IgD-negative memory B cell (primary cell): ENCODE data around the gene RAD51B. TPM values are rescaled to one million over a fixed set of nuclear protein-coding genes. Genes with fewer than 3 reads are reported as not detected.

Experiments
- H3K27ac Mint-ChIP-seq, 3 donors: one replicate each; pipeline ENCODE4 v1.8.0; 2020 to 2022; ENCODE audit warnings: mild to moderate bottlenecking in 3 of 3, mixed read lengths in 3 of 3, moderate library complexity in 1 of 3
- H3K27me3 Mint-ChIP-seq: one replicate; pipeline ENCODE4 v1.8.0; 2021; ENCODE audit warnings: mixed read lengths
- H3K36me3 Mint-ChIP-seq: one replicate; pipeline ENCODE4 v1.8.0; 2020; ENCODE audit warnings: mild to moderate bottlenecking, mixed read lengths
- H3K4me1 Mint-ChIP-seq, 3 donors: one replicate each; pipeline ENCODE4 v1.8.0; 2020 to 2022; ENCODE audit warnings: mixed read lengths in 3 of 3, mild to moderate bottlenecking in 1 of 3
- H3K4me3 Mint-ChIP-seq, 4 donors: one replicate each; pipeline ENCODE4 v1.8.0; 2020 to 2022; ENCODE audit warnings: mild to moderate bottlenecking in 4 of 4, mixed read lengths in 4 of 4, moderate library complexity in 3 of 4
- H3K9me3 Mint-ChIP-seq, 3 donors: one replicate each; pipeline ENCODE4 v1.8.0; 2020 to 2021; ENCODE audit warnings: mixed read lengths in 3 of 3, mild to moderate bottlenecking in 1 of 3
- polyA plus RNA-seq: library from polyadenylated mRNA; unstranded; fragments of 300-500 nt; fragmentation: Illumina TruSeq; gene quantifications from one replicate; pipeline ENCODE4 v1.2.3, GENCODE V29; 2021

The RAD51B gene
- polyA plus RNA-seq, 1 donor from 2014 or later, result 24.9 TPM

DNA sequence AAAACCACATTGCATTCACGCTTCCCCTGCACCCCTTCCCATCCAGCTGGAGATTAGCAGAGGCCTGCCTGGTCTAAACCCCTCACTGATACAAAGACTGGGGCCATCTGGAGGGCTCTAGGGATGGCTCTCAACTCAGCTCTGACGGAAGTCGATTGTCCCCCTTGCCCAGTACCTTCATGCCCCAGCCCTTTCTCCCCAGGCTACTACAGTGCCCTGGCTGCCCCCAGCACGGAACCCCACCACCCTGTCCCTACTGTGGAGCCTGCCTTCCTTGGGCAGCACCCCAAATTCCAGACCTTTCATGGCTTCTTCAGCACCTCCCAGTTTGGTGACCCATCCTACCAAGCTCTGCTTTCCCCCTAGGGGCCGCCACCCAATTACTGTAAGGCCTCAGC is 947.7 kb downstream of the RAD51B start:
- peaks cover 3% of the 10 kb centered on the region for H3K36me3 Mint-ChIP-seq
- no peaks in the 10 kb centered on the region for H3K9me3 Mint-ChIP-seq
- H3K4me3 Mint-ChIP-seq, result no peak overlapping the region
- H3K27ac Mint-ChIP-seq, result no peak overlapping the region
- H3K27me3 Mint-ChIP-seq, result no peaks in the 10 kb centered on the region
- H3K4me1 Mint-ChIP-seq, result peaks cover 0 to 2% (median 2%) of the 10 kb centered on the region in 3 donors

DNA sequence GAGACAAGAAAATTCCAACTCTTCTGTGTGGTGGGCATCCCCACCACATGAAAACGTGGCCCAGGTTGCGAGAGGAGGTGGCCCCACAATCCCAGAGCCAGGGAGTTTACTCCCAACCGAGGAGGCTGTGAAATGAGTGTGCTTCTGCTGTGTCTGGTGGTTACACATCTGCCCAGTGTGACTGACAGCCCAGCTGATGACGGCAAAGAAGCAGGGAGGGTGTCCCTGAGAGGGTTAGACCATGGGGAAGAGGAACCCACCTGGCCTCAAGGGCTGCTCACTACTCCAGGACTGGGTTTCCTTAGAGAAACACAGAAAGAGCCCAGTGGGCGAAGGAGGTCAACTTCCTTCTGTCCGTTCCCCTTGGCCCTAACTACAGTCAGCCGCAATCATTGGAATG is 948.7 kb downstream of the RAD51B start:
- Mint-ChIP-seq H3K4me1 (peaks cover 0 to 2% (median 2%) of the 10 kb centered on the region in 3 donors), H3K27ac (no peak overlapping the region), H3K36me3 (peaks cover 3% of the 10 kb centered on the region), H3K4me3 (peak overlapping the region in 1 of 4 donors; percentile 12), H3K9me3 (no peaks in the 10 kb centered on the region), H3K27me3 (no peaks in the 10 kb centered on the region)

DNA sequence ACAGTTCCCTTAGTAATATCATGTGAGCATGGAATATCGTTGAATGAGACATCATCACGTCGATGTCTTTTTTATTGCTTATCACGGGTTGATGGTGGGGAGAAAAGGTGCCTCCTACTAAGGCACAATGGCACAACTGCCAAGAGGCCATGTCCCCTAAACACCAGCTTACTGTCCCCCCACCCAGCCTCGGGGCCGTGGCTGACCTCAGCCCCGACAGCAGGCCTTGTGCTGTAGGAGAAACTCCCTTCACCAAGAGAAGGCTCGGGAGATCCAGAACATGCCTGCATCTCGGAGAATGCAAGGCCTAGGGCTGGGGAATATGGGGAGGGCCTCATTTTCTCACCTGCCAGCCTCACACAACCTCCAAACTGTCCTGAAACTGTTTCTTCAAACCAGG is 950.5 kb downstream of the RAD51B start:
- Mint-ChIP-seq H3K9me3 (no peaks in the 10 kb centered on the region), H3K4me1 (peaks cover 0 to 2% (median 2%) of the 10 kb centered on the region in 3 donors), H3K4me3 (no peak overlapping the region), H3K27ac (no peak overlapping the region), H3K36me3 (peaks cover 1% of the 10 kb centered on the region), H3K27me3 (no peaks in the 10 kb centered on the region)

DNA sequence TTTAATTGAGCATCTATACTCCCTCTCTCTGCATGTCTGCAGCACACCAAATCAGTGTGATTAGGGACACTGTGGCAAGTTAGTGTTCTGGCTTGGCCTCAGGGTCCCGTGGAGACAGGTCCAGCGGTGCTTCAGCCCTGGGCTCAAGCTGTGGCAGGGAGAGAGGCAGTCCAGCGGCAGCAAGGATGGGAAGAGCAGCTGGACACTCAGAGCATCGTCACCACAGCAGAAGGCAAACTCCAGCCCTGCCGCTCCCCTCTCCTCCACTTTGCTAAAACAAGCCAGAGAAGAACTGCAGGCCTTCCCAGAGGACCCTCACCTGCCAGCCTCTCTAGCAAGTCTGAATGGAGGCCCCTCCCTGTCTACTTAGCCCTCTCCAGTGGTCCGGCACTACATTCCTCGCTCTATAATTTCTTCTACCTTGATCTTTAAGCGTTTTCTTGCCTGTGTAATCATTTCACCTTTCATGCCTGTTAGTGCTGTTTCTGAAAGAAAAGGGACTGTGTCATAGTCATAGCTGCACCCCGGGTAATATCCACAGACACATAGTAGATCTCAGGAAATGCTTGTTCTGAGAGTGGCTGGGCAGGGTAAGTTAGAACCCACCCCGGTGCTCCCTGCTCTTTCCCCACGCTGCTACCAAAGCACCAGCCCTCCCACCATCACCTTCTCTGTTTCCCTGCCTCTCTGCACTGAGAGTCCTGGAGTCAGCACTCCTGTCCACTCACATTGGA is 951.1 kb downstream of the RAD51B start:
- no peak overlapping the region for H3K27ac Mint-ChIP-seq
- H3K9me3 Mint-ChIP-seq, result peaks cover 0 to 4% (median 3%) of the 10 kb centered on the region in 3 donors
- no peak overlapping the region for H3K4me3 Mint-ChIP-seq
- no peaks in the 10 kb centered on the region for H3K27me3 Mint-ChIP-seq
- peaks cover 0 to 4% (median 2%) of the 10 kb centered on the region in 3 donors for H3K4me1 Mint-ChIP-seq
- peaks cover 1% of the 10 kb centered on the region for H3K36me3 Mint-ChIP-seq

DNA sequence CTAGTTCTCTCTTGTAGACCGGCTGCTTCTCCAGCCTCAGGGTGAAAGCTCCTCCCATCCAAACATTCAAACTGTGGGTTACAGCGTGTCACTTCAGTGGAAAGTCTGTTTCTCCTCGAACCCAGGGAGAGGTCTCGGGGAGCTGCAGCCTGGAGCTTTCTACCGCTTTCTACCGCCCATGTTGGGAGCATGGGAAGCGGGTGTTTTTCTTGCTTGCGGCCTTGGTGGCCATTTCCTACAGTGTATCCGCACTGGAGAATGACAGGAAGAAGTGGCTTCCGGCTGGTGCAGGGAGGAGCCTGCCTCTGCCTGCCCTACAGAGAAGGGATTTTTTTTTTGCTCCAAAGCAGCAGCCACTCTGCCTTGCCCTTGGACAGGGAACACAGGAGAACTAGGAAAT is 952.1 kb downstream of the RAD51B start:
- H3K27ac Mint-ChIP-seq, result no peak overlapping the region
- H3K4me3 Mint-ChIP-seq, result no peak overlapping the region
- no peaks in the 10 kb centered on the region for H3K27me3 Mint-ChIP-seq
- H3K4me1 Mint-ChIP-seq, result peaks cover 0 to 4% (median under 1%) of the 10 kb centered on the region in 3 donors
- H3K9me3 Mint-ChIP-seq, result peaks cover 0 to 6% (median 4%) of the 10 kb centered on the region in 3 donors
- peaks cover 1% of the 10 kb centered on the region for H3K36me3 Mint-ChIP-seq

DNA sequence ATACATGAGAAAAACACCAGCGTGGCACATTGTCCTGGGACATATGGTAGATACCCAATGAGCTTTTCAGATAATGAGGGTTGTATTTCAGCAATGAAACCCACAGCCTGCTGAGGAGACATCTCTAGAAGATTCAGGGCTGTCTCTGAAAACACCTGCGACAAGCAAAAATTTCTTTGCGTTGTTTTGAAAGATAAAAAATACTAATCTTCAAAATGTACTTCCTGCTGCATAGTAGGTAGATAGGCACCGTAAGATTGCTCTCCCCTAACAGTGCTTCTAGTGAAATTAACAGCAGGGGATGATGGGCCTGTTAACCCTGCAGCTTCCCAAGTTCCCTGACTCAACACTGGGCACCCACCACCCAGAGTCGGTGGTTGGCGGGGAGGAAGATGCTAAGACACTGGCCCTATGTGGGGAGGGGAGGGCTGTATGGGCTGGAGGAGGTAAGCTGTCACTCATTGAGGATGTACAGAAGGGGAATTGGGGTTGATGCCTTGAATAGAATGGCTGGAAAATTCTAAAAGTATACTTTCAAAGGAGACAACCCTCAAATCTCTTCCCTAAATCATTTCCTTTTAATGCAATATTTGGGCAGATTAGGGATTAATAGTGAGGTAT is 953.3 kb downstream of the RAD51B start:
- Mint-ChIP-seq H3K4me3 (peak overlapping the region in 1 of 4 donors; percentile 33), H3K27ac (no peak overlapping the region), H3K4me1 (peaks cover 0 to 4% (median 0%) of the 10 kb centered on the region in 3 donors), H3K27me3 (no peaks in the 10 kb centered on the region), H3K9me3 (peaks cover 0 to 6% (median 4%) of the 10 kb centered on the region in 3 donors), H3K36me3 (no peaks in the 10 kb centered on the region)

DNA sequence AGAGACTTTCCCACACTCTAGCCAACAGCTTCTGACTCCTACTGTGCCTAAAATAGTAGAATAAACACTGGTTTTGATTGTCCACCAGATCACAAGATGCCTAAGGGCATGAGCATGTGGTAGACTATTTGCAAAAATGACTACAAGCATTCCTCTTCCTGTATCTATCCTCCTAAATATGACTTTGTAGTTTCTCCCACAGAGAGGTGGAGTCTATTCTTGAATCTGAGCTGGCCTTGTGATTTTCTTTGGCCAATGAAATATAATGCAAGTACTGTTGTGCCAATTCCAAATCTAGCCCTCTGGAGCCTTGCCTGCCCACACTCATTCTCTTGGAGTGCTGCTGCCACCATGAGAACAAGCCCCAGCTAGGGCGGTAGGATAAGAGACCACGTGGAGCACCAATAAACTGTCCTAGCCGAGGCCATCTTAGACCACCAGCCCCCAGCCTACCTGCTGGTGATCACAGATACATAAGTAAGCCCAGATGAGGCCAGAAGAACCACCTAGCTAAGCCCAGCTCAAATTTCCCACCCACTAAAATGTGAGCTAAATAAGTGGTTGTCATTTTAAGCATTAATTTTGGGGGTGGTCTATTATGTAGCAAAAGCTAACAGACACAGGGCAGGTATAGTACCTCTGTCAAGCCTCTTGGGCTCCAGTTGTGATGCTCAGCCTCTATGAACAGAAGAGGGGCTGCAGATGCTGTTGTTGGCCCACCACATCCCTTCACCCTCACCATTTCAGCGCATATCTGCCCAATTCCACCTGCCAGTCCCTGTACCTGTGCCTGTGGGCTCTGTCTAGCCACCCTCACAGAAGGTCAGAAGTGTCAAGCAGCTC is 955.4 kb downstream of the RAD51B start:
- Mint-ChIP-seq H3K9me3 (peaks cover 0 to 6% (median 4%) of the 10 kb centered on the region in 3 donors), H3K36me3 (no peaks in the 10 kb centered on the region), H3K4me3 (no peak overlapping the region), H3K27me3 (no peaks in the 10 kb centered on the region), H3K4me1 (peaks cover 0 to 6% (median 6%) of the 10 kb centered on the region in 3 donors), H3K27ac (no peak overlapping the region)

DNA sequence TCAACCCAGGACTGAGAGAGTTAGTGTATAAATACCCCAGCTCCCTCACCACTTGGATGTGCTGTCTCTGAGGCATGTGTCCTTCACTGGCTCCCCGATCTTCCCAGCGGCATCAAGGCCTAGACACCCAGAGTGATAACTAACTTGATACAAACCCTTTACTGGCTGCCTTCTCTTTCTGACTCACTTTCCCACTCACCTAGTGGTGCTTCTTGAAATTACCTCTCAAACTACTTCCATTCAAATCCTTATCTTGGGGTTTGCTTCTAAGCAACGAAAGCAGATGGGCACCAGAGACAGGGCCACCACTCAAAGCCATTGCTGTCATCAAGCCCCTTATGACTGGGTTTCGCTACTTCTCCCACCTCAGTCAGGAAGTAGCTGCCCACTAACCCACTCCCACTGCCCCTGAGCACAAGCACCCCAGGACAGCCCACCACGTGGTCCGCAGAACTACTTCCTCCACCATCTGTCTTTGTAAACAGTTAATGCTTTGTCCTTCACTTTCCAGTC is 956.1 kb downstream of the RAD51B start:
- Mint-ChIP-seq H3K36me3 (no peaks in the 10 kb centered on the region), H3K27ac (no peak overlapping the region), H3K27me3 (no peaks in the 10 kb centered on the region), H3K9me3 (peaks cover 0 to 6% (median 4%) of the 10 kb centered on the region in 3 donors), H3K4me1 (peaks cover 0 to 12% (median 8%) of the 10 kb centered on the region in 3 donors), H3K4me3 (no peak overlapping the region)

DNA sequence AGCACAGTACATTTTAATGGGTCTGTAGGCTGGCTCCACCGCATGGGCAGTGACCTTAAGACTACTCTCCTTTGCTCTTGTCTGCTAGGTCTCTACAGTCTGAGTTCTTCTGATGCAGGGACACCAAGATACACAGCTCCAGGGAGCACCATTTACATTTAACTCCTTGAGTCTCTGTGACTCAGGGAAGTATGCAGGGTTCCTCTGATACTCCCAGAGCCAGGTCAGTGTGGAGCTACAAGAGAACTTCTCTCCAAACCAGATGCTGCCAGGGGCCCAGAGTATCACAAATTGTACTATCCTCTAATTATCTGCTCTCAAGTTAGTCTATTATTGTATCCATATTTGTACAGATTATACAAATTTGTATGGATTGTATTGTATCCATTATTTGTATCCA is 958.1 kb downstream of the RAD51B start:
- peaks cover 3 to 23% (median 14%) of the 10 kb centered on the region in 3 donors for H3K4me1 Mint-ChIP-seq
- H3K27me3 Mint-ChIP-seq, result no peaks in the 10 kb centered on the region
- H3K9me3 Mint-ChIP-seq, result peaks cover 0 to 6% (median 4%) of the 10 kb centered on the region in 3 donors
- no peak overlapping the region for H3K27ac Mint-ChIP-seq
- H3K4me3 Mint-ChIP-seq, result no peak overlapping the region
- no peaks in the 10 kb centered on the region for H3K36me3 Mint-ChIP-seq

Other genes with a start within 250 kb of the RAD51B start
- gene PIGH, start 219.5 kb upstream of the RAD51B start, polyA plus RNA-seq, result 46.6 TPM
- gene ARG2, start 199.9 kb upstream of the RAD51B start, polyA plus RNA-seq, result 1.8 TPM
- gene VTI1B, start 145.1 kb upstream of the RAD51B start, polyA plus RNA-seq, result 84.8 TPM
- 58.5 TPM for gene RDH11, start 124.0 kb upstream of the RAD51B start, polyA plus RNA-seq
- 0.11 TPM for gene RDH12, start 117.9 kb upstream of the RAD51B start, polyA plus RNA-seq
- 3.7 TPM for gene ZFYVE26, start 3.2 kb upstream of the RAD51B start, polyA plus RNA-seq